Measurements from ENCODE around the gene MTF2.

Gene MTF2

DNA sequence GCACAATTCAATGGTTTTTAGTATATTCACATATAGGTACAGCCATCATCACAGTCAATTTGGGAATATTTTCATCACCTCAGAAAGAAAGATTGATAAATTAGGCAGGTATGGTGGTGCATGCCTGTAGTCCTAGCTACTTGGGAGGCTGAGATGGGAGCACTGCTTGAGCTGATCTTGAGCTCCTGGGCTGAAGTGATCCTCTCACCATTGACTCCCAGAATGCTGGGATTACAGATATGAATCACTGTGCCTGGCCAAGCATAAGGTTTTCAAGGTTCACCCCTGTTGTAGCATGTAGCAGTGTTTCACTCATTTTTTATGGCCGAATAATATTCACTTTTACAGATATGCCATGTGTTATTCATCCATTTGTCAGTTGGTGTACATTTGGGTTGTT, 44.7 kb upstream of the MTF2 start:
- TF ChIP-seq, protein P1, sequence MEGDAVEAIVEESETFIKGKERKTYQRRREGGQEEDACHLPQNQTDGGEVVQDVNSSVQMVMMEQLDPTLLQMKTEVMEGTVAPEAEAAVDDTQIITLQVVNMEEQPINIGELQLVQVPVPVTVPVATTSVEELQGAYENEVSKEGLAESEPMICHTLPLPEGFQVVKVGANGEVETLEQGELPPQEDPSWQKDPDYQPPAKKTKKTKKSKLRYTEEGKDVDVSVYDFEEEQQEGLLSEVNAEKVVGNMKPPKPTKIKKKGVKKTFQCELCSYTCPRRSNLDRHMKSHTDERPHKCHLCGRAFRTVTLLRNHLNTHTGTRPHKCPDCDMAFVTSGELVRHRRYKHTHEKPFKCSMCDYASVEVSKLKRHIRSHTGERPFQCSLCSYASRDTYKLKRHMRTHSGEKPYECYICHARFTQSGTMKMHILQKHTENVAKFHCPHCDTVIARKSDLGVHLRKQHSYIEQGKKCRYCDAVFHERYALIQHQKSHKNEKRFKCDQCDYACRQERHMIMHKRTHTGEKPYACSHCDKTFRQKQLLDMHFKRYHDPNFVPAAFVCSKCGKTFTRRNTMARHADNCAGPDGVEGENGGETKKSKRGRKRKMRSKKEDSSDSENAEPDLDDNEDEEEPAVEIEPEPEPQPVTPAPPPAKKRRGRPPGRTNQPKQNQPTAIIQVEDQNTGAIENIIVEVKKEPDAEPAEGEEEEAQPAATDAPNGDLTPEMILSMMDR (IDR thresholded peaks at IDR 0.05): no peak
- Histone ChIP-seq H3K4me1 (ENCODE audit: control insufficient read depth in 1 of 2, insufficient read depth in 1 of 2, low read depth in 1 of 2, low read length in 1 of 2) (peaks cover 21 to 32% of the 10 kb centered on the region in 2 experiments), H3K27me3 (peaks cover 7% of the 10 kb centered on the region), H3K9me3 (no peaks in the 10 kb centered on the region), H3K4me3 (ENCODE audit: low read depth in 1 of 2, low read length in 1 of 2) (no peak overlapping the region), H3K27ac (no peak overlapping the region), H3K36me3 (no peaks in the 10 kb centered on the region)

DNA sequence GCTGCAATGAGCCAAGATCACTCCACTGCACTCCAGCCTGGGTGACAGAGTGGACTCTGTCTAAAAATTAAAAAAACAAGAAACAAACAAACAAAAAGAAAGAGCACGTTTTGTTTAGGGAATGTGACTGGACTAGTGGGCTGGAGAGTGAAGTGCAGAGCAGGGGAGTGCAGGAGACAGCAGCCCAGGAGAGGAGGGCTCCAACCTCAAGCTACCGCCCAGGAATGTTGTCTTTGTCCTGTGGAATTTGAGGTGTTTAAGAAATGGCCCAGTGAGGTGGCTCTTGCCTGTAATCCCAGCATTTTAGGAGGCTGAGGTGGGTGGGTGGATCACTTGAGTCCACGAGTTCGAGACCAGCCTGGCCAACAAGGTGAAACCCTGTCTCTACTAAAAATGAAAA, 42.4 kb upstream of the MTF2 start:
- H3K9me3 ChIP-seq: no peaks in the 10 kb centered on the region
- TF ChIP-seq, protein P1 (IDR thresholded peaks at IDR 0.05): no peak
- H3K27me3 ChIP-seq: peaks cover 7% of the 10 kb centered on the region
- H3K36me3 ChIP-seq: no peaks in the 10 kb centered on the region
- H3K4me3 ChIP-seq (ENCODE audit: low read depth in 1 of 2, low read length in 1 of 2): no peak overlapping the region
- H3K27ac ChIP-seq: no peak overlapping the region
- peaks cover 4 to 12% of the 10 kb centered on the region in 2 experiments for H3K4me1 ChIP-seq (ENCODE audit: control insufficient read depth in 1 of 2, insufficient read depth in 1 of 2, low read depth in 1 of 2, low read length in 1 of 2)

DNA sequence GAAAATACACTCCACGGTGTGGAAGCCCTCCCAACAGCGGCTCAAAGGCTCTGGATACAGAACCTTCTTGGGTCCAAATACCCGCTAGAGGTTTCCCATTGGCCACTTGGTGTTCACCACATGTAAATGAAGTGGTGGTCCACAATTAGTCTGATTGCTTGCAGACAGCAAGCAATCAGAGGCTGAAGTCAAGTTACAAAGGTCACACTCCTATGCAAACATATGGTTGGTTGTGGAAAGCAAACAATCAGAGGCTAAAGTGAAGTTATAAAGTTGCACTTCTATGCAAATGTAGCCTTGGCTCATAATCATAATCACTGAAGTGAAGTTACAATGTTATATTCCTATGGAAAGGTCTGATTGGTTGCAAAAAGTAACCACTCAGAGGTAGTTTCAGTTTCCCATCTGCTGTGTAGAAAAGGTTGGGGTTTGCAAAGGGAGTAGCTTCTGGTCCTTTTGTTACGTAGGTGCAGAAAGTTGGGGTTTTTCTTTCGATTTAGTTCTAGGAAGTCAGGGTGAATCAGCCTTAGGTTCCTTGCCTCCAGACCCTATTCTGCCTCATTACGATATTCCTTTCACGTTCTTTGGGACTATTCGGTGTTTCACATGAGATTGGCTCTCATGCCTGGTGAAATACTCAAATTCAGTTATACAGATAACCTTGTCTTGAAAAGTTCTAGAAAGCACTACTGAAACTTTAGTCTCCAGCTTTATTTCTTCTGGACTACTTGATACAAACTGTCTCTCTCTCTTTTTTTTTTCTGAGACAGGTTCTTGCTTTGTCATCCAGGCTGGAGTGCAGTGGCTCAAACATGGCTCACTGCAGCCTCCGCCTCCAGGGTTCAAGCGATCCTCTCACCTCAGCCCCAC, 36.7 kb upstream of the MTF2 start:
- Histone ChIP-seq H3K27me3 (peaks cover 4% of the 10 kb centered on the region), H3K4me1 (ENCODE audit: control insufficient read depth in 1 of 2, insufficient read depth in 1 of 2, low read depth in 1 of 2, low read length in 1 of 2) (peaks cover 3 to 4% of the 10 kb centered on the region in 2 experiments), H3K27ac (no peak overlapping the region), H3K36me3 (no peaks in the 10 kb centered on the region), H3K9me3 (no peaks in the 10 kb centered on the region), H3K4me3 (ENCODE audit: low read depth in 1 of 2, low read length in 1 of 2) (no peak overlapping the region)
- TF ChIP-seq, protein P1 (IDR thresholded peaks at IDR 0.05): no peak

DNA sequence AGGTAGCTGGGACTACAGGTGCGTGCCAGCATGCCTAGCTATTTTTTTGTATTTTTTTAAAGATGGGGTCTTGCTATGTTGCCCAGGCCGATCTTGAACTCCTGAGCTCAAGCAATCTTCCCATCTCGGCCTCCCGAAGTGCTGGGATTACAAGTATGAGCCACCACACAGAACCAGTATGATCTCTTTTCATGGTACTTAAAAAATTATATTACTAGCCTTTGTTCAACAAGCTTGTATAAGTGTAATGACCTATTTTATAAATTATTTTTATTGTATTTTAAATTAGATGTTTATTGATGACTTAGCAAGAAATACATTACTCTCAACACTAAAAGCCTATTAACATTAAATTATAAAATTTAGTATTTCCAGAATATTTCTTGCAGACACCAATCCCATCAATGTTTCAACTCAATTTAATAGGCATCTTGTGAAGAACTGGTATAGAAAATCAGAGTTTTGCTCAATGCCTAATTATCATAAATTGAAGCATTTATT, 36.0 kb upstream of the MTF2 start:
- TF ChIP-seq, protein P1 (IDR thresholded peaks at IDR 0.05): no peak
- H3K27me3 ChIP-seq: peaks cover 4% of the 10 kb centered on the region
- H3K9me3 ChIP-seq: no peaks in the 10 kb centered on the region
- H3K27ac ChIP-seq: no peak overlapping the region
- peaks cover 2% of the 10 kb centered on the region in 2 experiments for H3K4me1 ChIP-seq (ENCODE audit: control insufficient read depth in 1 of 2, insufficient read depth in 1 of 2, low read depth in 1 of 2, low read length in 1 of 2)
- H3K4me3 ChIP-seq (ENCODE audit: low read depth in 1 of 2, low read length in 1 of 2): no peak overlapping the region
- no peaks in the 10 kb centered on the region for H3K36me3 ChIP-seq

DNA sequence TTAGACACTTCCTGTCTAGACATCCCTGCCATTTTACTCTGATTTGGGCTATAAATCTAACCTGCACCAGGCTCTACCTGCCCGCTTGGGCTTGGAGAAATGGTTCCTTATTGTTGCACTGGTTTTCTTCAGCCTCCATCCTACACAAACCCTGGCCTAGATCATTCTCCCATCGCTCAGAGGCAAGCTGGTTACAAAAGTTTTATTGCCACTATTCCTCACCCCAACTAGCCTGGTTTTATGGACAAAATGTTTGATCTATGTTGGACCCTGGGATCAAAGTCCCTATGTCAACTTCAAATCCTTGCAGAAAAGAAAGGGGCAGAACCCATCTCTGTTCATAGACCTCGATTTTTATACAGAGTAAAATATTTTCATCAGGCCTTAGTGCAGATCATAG, 31.5 kb upstream of the MTF2 start:
- H3K4me1 ChIP-seq (ENCODE audit: control insufficient read depth in 1 of 2, insufficient read depth in 1 of 2, low read depth in 1 of 2, low read length in 1 of 2): no peaks in the 10 kb centered on the region
- H3K4me3 ChIP-seq (ENCODE audit: low read depth in 1 of 2, low read length in 1 of 2): no peak overlapping the region
- TF ChIP-seq, protein P1 (IDR thresholded peaks at IDR 0.05): no peak
- no peak overlapping the region for H3K27ac ChIP-seq
- H3K36me3 ChIP-seq: no peaks in the 10 kb centered on the region
- H3K27me3 ChIP-seq: peaks cover 4% of the 10 kb centered on the region
- H3K9me3 ChIP-seq: no peaks in the 10 kb centered on the region

Data from neutrophil (primary cell).